ENCODE results near the gene CAMKMT.

Gene CAMKMT

GRCh38 chr2:44807201-44808025, 445.7 kb downstream of the CAMKMT start:
- no peak for DNase-seq

DNA sequence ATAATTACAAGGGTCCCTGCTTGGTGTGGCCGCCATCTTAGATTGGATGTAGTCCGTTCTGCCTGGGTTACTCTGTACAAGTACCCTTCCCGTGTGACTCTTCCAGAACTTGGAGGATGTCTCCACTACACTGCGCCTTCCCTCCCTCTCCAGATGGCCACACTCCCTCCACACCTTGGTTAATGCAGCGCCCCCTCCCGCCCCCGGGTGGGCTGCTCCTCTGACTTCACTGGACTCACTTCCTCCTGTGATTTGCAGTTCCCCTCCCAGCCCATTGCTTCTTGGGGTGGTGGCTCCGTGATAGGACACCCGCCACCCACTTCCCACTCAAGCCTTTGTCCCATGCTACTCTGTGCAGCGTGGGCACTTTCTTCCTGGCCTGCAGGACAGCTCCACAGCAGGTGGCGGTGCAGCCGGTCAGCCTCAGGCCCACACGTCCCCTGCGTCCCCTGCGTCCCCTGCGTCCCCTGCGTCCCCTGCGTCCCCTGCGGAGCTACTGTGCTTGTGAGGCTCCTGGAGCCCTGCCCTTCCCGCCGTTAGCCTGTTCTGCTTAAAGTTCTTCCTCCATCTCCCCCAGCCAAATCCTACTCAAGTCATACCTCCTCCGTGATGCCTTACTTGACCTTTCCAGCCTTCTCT, 449.3 kb downstream of the CAMKMT start:
- no peak for DNase-seq

DNA sequence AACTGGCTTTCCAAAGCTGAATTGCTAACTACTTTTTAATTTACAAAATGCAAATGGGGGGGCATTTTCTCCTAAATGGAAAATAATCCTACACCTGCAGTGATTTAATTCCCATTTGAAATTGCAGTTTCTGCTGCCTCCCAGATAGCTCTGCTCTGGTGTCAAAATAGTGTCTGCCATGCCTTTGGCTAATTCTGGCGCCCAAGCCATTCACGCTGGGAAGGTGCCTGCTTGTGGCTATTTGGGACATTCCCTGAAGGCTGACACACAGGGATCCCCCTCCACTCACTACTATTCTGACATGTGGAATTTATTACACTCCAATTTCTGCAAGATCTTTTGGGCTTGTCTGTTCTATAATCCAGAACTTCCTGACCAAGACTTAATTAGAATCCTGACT, 451.4 kb downstream of the CAMKMT start:
- DNase-seq = no peak

- no peak for DNase-seq
Observed at GRCh38 chr2:44813658-44814057, 451.9 kb downstream of the CAMKMT start.

DNA sequence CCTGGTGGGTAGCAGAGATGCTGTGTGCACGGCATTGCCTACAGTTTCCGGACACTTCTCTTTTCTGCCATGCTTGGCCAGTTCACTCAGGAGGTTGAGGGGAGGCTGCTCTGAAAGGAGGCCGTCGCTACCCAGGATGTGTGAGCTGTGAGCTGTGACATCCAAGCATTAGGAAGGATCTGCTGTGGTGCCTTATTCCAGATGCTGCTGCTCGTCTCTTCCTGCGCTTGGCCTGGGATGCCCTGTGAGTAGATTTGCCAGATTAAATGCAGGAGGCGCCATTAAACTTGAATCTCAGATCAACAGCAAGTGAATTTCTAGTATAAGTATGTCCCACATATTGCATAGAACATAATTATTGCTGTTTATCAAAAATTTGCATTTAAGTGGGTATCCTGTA, 455.5 kb downstream of the CAMKMT start:
- no peak for DNase-seq

DNA sequence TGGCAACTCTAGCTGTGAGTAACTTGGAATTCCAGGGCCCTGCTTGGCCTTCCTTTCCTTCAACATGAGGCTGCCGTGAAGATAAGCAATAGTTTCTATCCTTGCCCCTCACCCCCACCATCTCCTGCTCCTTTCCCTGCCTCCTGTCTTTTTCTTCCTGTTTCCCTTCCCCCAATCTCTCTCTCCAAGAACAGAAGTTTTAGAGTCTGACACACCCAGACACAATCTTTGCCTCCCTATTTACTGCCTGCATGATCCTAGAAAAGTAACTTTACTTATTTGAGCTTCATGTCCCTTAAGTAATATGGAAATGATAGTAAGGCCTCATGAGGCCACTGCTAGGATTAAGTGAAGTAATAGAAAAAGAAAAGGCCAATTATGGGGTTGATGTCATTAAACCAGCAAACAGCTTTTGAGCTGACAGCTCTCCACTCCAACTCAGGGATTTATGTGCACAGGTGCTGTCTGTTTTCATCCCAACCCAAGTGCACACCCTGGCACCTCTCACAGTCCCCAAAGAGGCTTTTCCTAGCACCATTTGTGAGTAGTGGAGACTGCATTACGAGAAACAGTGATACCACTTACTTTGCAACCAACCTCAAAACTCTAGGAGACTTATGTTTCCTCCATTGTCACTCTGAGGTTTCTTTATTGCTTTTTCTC, 456.1 kb downstream of the CAMKMT start:
- no peak for DNase-seq

GRCh38 chr2:44819061-44819460, 457.3 kb downstream of the CAMKMT start:
- DNase-seq = no peak

GRCh38 chr2:44821500-44821899, 459.8 kb downstream of the CAMKMT start:
- DNase-seq = no peak

GRCh38 chr2:44822174-44822573, 460.4 kb downstream of the CAMKMT start:
- DNase-seq = no peak
